HG02840 (cell line): ENCODE measurements around the gene DNHD1.

Source experiments
- ATAC-seq: cut with Tn5 transposase; IDR thresholded peaks from one replicate; pipeline ENCODE4 v1.9.1; 2021; ENCODE audit warnings: mild to moderate bottlenecking, moderate library complexity, moderate number of reproducible peaks; ENCODE audit not compliant: unreplicated experiment, low FRiP score

DNHD1 gene

DNA sequence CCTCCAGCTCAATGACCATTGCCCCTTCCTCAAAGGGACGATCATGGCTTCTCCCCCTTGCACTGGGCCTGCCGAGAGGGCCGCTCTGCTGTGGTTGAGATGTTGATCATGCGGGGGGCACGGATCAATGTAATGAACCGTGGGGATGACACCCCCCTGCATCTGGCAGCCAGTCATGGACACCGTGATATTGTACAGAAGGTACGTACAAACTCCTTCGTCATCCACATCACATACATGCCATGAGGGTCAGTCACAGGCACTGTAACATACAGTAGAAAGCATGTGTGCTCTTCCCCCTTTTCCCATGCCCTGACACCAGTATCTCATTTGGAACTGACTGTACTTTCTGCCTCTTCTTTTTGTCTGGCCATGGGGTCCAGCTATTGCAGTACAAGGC is 110.9 kb downstream of the DNHD1 start:
- no peak for ATAC-seq

DNA sequence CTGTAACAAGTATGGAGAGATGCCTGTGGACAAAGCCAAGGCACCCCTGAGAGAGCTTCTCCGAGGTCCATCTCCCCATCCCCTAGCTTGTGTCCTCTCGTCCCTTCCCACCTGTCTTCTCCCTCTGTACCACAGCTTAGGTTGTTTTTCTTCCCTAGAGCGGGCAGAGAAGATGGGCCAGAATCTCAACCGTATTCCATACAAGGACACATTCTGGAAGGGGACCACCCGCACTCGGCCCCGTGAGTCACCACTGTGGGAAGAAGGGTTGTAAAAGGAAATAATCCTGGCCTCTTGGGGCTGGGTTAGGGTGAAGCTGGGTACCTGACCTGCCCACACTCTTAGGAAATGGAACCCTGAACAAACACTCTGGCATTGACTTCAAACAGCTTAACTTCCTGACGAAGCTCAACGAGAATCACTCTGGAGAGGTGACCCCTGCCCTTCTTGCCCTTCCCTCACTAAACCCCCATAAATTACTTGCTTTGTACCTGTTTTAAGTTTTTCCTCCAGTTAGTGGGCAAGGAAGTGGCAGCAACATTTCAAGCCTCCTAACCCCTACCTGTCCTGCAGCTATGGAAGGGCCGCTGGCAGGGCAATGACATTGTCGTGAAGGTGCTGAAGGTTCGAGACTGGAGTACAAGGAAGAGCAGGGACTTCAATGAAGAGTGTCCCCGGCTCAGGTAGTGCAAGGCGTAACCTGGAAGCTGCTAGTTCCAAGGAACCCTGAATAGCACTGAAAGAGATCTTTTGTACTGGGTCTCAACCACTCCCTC is 111.8 kb downstream of the DNHD1 start:
- ATAC-seq, result no peak

DNA sequence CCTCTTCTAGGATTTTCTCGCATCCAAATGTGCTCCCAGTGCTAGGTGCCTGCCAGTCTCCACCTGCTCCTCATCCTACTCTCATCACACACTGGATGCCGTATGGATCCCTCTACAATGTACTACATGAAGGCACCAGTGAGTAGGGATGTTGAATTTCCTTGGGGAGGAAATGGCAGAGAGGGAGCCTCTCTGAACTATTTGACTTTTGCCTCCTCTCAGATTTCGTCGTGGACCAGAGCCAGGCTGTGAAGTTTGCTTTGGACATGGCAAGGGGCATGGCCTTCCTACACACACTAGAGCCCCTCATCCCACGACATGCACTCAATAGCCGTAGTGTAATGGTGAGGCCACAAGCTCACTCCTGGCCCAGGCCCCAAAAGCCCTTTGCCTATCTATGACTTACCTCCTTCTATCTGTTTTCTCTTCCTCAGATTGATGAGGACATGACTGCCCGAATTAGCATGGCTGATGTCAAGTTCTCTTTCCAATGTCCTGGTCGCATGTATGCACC is 112.5 kb downstream of the DNHD1 start:
- no peak for ATAC-seq

DNA sequence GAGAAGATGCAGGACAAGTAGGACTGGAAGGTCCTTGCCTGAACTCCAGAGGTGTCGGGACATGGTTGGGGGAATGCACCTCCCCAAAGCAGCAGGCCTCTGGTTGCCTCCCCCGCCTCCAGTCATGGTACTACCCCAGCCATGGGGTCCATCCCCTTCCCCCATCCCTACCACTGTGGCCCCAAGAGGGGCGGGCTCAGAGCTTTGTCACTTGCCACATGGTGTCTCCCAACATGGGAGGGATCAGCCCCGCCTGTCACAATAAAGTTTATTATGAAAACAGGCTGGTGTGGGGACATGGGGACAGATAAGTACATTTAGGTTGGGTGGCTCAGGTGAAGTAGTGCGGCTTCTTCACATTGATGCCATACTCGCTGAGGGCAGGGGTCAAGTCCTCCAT is 113.5 kb downstream of the DNHD1 start:
- ATAC-seq, result no peak

DNA sequence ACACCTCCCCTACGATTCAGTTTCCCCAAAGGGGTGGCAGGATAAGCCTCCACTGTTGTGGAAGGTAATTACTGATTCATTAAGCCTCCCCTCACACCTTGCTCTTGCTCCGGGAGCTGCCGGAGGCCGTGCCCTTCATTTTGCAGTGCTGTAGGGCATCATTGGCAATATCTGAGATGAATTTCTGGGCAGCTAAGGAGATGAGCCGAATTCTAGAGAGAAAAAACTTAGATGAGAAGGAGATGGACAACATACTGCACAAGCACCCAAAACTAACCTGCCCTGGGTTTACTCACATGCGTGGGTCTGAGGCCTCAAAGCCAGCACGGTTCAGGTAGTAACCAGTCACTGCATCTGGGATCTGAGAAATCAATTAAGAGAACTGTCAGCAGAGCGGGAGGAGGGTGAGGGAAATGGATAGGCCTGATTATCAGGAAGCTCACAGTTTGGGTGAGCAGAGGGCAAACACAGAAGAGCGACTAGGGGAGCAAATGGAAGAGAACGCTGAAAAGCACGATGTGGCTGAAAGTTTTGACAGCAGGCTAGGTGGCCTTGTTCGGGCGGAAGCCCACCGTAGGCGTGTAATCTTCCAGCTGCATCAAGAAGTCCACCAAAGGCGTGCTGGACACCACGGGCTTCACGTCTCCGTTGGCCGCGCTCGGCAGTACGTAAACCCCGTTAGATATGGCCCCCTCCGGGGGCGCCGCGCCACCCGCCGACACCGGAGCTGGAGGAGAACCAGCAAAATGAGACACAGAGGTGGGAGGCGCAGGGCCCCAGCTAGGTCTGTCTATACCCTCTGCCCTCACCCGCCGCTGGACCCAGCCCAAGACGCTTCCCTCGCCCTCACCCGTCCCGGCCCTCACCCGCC is 114.2 kb downstream of the DNHD1 start:
- no peak for ATAC-seq

DNA sequence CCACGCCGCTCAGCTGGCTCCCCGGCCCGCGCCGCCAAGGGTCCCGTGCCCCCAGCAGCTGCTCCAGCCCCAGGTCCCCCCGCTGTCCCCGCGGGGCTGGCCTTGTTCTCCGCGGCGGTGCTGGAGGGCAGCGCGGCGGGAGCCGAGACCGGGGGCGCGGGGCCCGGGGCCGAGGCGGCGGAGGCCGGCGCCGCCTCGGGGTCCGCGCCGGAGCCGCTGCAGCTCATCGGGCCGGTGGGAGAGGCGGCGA is 114.8 kb downstream of the DNHD1 start:
- peak; percentile 10 for ATAC-seq

DNA sequence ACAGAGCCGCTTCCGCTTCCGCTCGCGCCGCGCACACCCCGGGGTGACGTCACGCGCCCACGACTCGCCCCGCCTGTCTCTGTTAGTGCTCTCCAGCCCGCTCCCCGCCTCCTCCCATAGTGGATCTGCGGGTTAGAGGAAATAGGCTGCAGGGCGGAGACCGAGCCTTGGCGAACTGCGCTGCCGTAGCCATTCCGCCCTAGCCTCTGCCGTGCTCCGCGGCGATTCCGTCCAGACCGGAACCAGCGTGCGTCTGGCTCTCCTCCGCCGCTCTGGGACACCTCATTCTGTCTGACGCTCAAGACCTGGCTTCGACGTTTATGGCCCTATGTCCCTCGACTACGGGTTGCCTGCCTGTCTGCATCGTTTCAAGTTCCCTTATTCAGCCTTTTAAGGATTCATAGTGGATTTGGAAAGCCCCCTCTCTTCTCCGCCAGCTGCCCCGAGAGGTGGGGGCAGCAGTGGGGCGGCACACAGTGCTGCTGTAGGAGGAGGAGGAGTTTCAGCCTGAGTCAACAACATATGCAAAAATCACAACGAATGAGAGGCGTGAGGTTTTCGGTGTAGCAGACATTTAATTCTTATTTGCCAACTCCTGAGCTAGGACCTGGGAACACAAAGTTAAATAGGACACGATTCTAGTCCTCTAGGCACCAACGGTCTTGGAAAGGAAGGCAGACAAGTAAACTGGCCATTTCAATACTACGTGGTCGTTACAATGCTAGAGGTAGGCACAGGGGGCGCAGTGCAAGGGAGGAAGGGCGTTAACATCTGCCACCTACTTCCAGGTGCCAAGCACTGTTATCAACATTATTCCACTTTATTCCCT is 115.3 kb downstream of the DNHD1 start, which contains the start of gene TAF10:
Gene TAF10 (minus strand): TSS at position 4 of the 829 bp plus-strand sequence. CDS start 27 bp downstream, outside the sequence.
- ATAC-seq, result peak; percentile 89

DNA sequence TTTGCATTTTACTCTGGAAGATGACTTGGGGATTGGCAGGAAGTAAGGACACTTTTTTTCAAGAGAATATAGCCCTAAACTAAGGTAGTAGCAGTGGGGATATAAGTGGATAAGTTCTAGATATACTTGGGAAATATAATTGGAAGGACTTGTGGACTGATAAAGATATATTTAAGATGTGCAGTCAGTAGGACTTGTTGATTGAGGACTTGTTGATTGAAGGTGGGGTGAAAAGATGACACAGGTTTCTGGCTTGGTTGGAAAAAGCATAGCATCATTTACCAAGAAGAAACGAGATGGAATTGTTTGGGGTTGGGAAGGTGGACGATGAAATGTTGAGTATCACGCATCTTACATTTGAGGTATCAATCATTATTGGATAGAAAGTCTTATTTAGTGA is 116.4 kb downstream of the DNHD1 start:
- no peak for ATAC-seq

DNA sequence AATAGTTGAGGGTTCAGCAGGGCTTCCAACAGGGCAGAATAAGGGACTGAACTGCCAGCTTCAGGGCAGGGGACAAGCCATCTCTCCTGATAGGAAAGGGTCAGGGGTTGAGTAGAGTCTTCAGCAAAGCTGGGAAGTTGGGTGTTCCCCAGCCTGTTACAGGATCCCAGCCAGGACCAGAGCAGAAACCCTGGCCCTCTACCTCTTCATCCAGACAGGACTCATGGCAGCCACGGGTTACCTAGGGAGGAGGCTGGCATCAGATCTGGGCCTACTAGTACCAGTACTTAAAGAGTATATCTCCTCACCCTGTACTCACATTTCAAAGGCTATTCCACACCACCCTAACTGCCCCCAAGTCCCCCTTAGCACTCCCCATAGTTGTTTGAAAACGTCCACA is 117.4 kb downstream of the DNHD1 start:
- ATAC-seq, result no peak

DNA sequence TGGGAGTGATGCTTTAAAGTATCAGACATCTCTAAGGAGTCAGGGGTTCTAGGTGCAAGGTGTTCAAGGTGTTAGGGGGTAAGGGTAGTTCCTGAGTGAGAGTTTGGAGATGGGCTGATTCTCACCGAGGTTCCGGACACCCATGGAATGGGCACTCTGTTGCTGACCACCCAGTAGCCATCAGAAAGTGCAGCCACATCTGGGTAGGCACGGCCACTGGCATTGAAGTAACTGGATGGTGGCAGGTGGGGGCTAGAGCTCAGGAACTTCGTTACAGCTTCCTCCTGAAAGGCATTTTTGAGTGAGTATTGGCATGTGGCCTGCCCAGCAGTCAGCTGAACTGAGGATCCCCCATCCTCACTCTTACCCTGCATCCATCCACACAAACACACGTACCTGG is 118.0 kb downstream of the DNHD1 start:
- ATAC-seq, result no peak

DNA sequence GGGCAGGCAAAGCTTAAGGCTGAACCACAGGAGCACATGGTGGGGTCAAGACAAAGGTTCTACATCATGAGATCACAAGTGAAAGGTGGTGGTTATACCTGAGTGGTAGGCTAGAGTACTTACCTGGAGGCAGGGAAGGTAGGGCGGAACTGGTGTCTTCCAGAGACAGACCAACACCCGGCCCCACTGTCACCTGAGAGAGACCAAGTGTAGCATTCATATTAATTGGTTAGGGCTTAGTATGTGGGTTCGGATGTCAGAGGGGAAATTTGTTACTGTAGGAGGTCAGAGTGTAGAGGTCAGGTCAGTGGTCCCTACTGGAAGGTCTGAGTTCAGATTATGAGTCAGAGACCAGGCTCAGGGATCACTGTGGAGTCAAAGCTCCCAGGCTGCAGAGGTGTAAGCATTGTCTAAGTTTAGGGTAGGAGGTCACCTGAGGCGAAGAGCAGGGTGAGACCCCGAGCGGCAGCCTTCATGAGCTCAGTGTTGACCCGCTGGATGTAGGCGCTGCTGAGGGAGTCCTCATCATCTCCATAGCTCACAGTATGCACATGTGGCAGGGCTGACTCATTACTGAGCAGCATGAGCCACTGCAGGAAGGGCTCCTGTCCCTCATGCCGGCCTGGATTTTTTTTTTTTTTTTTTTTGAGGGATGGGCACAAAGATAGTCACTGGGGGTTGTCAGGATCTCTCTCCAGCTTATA is 119.0 kb downstream of the DNHD1 start:
- no peak for ATAC-seq

DNA sequence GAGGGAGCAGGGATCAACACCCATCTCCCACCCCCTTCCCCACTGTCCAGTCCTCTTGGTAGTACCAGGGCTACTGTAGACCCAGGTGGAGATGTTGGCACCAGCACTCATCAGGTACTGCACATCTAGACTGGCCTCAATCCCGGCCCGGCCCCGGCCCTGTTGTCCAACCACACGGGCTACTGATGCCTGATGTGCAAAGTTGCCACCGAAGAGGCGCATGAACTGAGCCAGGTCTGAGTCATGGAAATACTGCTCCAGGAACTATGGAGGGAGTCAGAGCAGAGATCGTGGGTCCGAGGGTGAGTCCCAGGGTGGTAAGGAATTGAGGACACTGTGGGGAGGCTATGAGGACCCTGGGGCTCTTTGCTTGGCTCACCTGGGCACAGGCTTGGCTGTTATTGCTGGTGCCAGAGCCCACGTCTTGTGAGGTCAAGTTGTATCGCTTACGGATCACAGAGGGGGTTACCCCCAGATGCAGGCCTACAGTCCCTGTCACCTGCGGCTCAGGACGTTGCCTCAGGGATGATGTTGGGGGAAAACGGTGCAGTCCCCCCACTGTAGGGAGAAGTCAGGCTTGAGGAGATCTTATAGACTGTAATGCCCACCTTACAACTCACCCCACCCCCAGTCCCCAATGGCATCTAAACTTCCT is 119.6 kb downstream of the DNHD1 start:
- no peak for ATAC-seq

DNA sequence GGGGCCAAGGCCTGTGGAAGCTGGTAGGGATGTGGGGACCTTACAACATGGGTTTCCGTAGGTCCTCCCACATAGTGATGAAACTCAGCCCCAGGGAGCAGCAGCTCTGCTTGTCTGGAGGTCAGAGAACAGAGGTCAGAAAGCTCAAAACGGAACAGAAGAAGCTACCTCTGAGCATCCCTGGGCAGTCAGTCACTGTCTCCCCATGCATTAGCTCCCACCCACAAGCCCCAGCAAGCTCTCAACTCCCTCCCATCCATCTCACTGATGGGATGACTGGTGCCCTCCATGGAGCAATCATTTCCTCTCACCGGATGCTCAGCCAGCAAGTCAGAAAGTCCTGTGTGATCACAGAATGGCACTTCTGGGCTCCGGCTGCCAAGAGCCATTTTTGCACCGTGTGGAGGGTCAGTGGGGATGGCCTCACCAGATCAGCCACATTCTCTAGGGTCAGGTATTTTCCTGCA is 120.3 kb downstream of the DNHD1 start:
- no peak for ATAC-seq

DNA sequence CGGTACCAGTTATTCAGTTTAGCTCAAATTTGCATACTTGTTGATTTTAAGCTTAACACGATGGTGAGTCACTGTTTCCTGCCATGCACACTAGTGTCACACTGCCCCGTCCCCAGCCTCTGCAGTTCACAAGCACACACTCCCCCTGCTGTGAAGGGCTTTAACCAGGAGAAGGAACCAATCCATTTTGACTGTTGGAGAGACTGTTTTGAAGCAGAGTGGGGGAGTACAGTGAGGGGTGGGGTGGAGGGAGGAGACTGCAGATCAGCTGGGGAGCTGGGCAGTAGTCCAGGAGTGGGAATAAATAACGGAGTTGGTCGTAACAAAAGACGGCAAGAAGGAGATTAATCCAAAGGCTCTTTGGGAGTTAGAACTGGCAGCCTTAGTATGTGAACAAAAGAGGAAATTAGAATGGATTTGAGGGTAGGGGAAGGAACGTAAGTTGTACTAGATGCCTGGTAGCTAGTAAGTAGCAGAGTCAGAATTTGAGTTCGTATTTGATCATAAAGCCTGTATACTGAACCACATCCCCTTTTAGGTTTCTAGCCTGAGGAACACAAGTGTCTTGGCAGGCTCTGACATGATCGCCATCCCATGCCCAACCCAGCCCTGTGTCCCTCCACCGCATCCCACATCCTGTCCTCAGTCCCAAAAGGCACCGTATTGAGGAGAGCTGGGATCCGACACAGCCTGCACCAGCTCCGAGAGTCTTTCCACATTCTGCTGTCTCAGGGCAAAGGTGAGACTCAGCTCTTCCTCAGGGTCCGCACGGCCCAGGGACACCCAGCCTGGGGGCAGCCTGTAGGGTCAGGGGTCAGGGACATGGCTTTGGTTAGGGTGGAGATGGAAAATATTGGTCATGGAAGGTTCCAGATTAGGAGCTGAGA is 121.3 kb downstream of the DNHD1 start:
- ATAC-seq, result no peak

DNA sequence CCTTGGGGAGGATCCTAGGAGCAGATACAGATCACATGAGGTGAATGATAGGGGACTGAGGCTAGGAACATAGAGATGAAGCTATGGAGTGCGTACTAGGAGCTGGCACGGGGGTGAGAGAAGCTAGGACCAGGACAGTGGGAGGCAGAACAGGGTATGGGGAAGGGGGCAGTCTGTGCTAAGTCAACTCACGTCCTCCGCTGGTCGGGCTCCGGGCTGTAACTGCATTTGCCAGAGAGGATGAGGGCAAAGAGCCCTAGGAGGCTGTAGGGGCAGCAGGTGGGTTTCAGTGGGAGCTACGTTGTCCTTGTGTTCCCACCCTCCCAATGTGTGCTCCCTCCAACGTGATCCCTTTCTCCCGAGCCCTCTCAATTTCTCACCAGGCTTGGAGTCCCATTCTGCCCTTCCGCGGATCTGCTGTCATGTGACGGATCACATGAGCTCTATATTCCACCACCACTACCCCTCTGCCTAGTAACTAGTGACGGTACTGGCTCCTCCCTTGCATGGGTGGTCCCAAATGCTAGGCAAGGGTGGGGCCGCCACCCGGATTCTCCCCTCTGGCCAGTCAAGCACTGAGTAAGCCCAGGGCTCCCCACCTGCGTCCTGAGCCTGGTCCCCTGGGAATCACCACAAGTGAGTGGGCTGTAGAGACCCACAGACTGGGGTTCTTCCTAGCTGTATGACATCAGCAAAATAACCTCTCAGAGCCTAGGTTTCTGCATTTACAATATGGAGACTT is 122.1 kb downstream of the DNHD1 start, which contains the start of gene TPP1:
Gene TPP1 (minus strand): TSS at position 419 of the 742 bp plus-strand sequence. CDS start 22 bp downstream, at position 397.
- ATAC-seq, result peak; percentile 99

DNA sequence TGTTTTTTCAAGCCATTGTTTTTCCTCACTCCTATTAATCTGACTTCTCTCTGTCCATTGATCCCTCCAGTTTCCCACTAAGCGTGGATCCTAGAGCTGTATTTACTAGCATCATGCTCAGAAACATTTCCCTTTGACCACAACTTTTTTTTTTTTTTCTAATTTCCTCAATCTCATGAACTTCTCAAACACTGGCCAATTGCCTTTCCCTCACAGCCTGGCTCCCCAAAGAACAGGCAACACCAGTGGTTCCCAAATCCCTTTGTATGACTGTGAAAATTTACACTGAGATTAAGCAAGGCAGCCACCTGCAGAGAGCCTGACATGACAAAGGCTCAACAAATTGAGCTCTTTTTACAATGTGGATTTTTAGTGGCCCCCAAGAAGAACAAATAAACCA is 123.6 kb downstream of the DNHD1 start:
- no peak for ATAC-seq
